Ectodermal cell (in vitro differentiated cells): Measurements from ENCODE around the gene GTF2F2.

Experiments used
- H3K27ac ChIP-seq: 2 replicates; pipeline ENCODE4 v1.7.0; 2013; ENCODE audit warnings: mild to moderate bottlenecking, low read depth, low read length; ENCODE audit not compliant: insufficient read depth, poor library complexity, severe bottlenecking
- H3K27me3 ChIP-seq: 2 replicates; pipeline ENCODE4 v1.7.0; 2013; ENCODE audit warnings: mild to moderate bottlenecking, low read length; ENCODE audit not compliant: insufficient read depth, control insufficient read depth, poor library complexity, severe bottlenecking
- H3K36me3 ChIP-seq: one replicate; pipeline ENCODE4 v1.7.0; 2013; ENCODE audit warnings: low read length; ENCODE audit not compliant: control insufficient read depth, insufficient read depth
- H3K4me1 ChIP-seq: one replicate; pipeline ENCODE4 v1.7.0; 2013; ENCODE audit warnings: low read length; ENCODE audit not compliant: control insufficient read depth, insufficient read depth
- H3K4me3 ChIP-seq: 2 replicates; pipeline ENCODE4 v1.7.0; 2013; ENCODE audit warnings: low read depth, low read length, control low read depth; ENCODE audit not compliant: insufficient read depth
- H3K9me3 ChIP-seq: 2 replicates; pipeline ENCODE4 v1.7.0; 2013; ENCODE audit warnings: mild to moderate bottlenecking, low read length, moderate library complexity; ENCODE audit not compliant: control insufficient read depth
- WGBS, 2 experiments: methylation state at CpG; one replicate each; pipeline ENCODE4 v1.1.7; 2013; ENCODE audit warnings: missing lambda C conversion rate in 2 of 2; 5-methylcytosine and 5-hydroxymethylcytosine counted together

The GTF2F2 gene

DNA sequence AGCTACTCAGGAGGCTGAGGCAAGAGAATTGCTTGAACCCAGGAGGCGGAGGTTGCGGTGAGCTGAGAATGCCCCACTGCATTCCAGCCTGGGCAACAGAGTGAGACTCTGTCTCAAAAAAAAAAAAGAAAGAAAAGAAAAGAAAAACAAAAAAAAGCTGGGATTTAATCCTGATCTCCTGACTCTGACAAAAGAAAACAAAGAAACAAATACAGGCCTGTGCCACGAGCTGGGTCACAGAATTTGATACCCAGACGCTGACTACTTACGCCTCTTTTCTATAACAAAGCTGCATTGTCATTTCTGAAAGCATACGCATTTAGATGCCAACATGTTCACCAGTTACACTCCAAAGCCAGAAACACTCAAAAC, 18.2 kb upstream of the GTF2F2 start:
- Histone ChIP-seq H3K36me3 (no peaks in the 10 kb centered on the region), H3K4me1 (peaks cover 19% of the 10 kb centered on the region), H3K27ac (peak overlapping the region; percentile 91), H3K4me3 (no peak overlapping the region), H3K9me3 (no peaks in the 10 kb centered on the region), H3K27me3 (no peaks in the 10 kb centered on the region)
- 63% methylated on average over 6 of the region's 6 CpGs for WGBS, 2 experiments

DNA sequence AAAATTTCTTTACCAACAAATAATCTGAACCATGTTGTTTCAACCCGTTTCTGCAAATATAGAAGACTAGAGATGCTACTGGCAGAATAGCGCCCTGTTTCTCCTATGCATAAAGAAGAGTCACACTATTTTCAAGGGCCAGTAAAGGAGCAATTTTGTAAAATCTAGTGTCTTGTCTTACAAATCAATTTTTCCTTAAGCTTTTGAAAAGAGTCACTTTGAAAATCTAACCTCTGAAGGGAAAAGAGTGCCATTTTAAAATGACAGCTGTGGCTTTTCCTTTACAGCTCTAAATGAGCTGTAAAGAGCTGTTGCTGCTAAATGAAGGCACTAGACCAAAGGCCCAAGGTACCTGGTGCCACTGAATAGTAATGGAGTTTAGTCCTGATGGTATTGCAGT, 16.9 kb upstream of the GTF2F2 start:
- H3K9me3 ChIP-seq, result no peaks in the 10 kb centered on the region
- no peak overlapping the region for H3K4me3 ChIP-seq
- H3K27ac ChIP-seq, result no peak overlapping the region
- no peaks in the 10 kb centered on the region for H3K36me3 ChIP-seq
- no peaks in the 10 kb centered on the region for H3K27me3 ChIP-seq
- 94% methylated on average over 2 of the region's 2 CpGs for WGBS, 2 experiments
- H3K4me1 ChIP-seq, result peaks cover 19% of the 10 kb centered on the region

DNA sequence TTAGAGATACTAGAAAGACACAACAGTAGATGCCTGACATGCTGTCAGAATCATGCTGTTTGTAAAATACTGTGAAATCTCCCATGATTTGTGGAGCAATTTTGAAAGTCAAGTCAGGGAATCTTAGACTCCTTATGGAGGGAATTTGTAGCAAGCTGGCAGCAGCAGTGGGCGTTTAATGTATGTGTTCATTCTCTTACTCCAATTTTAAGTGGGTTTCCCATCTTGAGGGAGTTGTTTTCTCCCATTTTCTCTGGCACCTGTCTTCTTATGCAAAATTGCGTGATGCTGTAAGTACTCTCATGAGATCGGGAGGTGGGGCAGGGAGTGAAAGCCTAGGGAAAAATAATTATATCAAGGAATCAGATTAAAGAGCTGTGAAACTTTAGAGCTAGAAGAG, 16.0 kb upstream of the GTF2F2 start:
- Histone ChIP-seq H3K9me3 (no peaks in the 10 kb centered on the region), H3K36me3 (no peaks in the 10 kb centered on the region), H3K4me1 (peaks cover 19% of the 10 kb centered on the region), H3K4me3 (no peak overlapping the region), H3K27me3 (no peaks in the 10 kb centered on the region), H3K27ac (no peak overlapping the region)
- 93 to 99% methylated on average over 3 of the region's 3 CpGs for WGBS, 2 experiments

DNA sequence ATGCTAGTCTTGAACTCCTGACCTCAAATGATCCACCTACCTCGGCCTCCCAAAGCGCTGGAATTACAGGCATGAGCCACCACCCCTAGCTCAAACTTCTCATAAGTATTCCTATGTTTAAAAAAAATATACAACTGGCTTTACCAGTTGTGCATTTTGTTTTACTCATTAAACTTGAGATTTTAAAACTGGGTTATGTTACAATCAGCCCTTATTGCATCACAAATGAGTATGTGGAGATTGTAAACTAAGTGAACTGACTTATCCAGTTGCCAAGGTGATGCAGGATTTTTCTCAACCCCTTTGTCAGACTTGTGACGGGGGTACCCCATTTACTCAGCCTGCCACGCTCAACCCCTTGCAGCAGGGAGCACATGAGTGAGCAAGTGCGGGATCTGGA, 14.4 kb upstream of the GTF2F2 start:
- WGBS, 2 experiments, result 95 to 97% methylated on average over 5 of the region's 5 CpGs
- Histone ChIP-seq H3K36me3 (no peaks in the 10 kb centered on the region), H3K27me3 (no peaks in the 10 kb centered on the region), H3K4me1 (peaks cover 19% of the 10 kb centered on the region), H3K4me3 (no peak overlapping the region), H3K9me3 (no peaks in the 10 kb centered on the region), H3K27ac (no peak overlapping the region)

DNA sequence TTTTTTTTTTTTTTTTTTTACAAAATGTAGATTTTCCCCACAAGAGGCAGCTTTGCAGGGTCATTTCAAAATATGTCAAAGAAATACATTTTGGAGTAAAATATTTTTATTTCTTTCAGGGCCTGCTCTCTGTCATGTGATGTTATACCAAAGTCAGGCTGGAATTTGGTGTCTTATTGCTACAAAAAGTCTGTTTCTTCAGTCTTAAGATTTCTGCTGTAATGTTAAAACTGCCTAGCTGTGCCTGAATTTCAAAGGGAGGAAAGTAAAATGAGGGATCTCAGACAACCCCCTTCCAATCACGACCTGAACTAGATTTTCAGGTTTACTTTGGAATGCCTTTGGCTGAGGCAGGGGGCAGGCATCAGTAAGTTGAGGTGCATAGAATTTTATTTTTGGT, 12.8 kb upstream of the GTF2F2 start:
- H3K9me3 ChIP-seq, result no peaks in the 10 kb centered on the region
- no peaks in the 10 kb centered on the region for H3K36me3 ChIP-seq
- 50 to 53% methylated on average over 1 of the region's 1 CpG for WGBS, 2 experiments
- no peak overlapping the region for H3K4me3 ChIP-seq
- H3K27me3 ChIP-seq, result no peaks in the 10 kb centered on the region
- H3K27ac ChIP-seq, result no peak overlapping the region
- peaks cover 6% of the 10 kb centered on the region for H3K4me1 ChIP-seq

DNA sequence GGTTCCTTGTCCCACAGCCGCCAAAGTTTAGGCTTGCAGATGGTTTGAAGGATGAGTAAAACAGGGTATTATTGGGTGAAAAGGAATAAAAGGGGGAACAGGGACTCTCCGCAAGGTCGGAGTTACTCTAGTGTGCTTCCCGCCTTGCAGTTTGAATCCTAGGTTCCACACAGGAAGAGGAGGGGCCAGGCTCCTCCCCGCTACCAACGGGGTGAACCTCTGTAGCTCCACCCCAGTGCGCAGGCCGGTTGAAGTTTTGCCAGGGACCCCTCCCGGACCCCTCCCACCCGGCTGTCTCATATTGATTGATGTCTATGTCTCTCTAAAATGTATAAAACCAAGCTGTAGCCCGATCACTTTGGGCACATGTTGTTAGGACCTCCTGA, 11.6 kb upstream of the GTF2F2 start:
- no peak overlapping the region for H3K27ac ChIP-seq
- no peaks in the 10 kb centered on the region for H3K4me1 ChIP-seq
- 86 to 87% methylated on average over 11 of the region's 11 CpGs for WGBS, 2 experiments
- no peaks in the 10 kb centered on the region for H3K27me3 ChIP-seq
- no peaks in the 10 kb centered on the region for H3K9me3 ChIP-seq
- no peaks in the 10 kb centered on the region for H3K36me3 ChIP-seq
- no peak overlapping the region for H3K4me3 ChIP-seq

DNA sequence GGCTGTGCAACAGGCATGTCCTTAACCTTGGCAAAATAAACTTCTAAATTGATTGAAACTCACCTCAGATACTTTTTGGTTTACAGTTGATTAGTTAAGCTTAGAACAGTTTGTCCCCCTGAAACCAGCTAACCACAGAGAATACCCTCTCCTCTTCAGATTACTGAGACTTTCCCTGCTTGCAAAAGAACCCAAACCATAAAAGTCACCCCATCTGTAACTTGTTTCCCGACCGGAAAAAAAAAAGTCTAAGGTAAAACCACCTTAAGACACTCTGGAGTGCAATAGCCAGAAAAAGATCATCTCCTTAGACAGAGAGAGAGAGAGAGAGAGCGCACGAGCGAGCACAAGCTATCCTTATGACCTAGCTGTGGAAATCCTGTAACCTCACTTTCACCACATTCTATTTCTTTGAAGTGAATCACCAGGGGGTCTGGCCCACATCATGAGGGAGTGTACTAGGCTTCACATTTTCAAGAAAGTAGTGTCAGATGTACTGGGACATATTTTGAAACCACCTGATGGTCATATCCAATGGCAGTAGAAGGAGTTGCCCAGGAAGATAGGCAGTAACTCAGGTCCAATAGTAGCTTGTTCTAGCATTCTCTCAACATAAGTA, 11.1 kb upstream of the GTF2F2 start:
- 87 to 90% methylated on average over 2 to 5 of the region's 5 CpGs for WGBS, 2 experiments
- Histone ChIP-seq H3K27me3 (no peaks in the 10 kb centered on the region), H3K36me3 (no peaks in the 10 kb centered on the region), H3K27ac (no peak overlapping the region), H3K9me3 (no peaks in the 10 kb centered on the region), H3K4me3 (no peak overlapping the region), H3K4me1 (no peaks in the 10 kb centered on the region)

DNA sequence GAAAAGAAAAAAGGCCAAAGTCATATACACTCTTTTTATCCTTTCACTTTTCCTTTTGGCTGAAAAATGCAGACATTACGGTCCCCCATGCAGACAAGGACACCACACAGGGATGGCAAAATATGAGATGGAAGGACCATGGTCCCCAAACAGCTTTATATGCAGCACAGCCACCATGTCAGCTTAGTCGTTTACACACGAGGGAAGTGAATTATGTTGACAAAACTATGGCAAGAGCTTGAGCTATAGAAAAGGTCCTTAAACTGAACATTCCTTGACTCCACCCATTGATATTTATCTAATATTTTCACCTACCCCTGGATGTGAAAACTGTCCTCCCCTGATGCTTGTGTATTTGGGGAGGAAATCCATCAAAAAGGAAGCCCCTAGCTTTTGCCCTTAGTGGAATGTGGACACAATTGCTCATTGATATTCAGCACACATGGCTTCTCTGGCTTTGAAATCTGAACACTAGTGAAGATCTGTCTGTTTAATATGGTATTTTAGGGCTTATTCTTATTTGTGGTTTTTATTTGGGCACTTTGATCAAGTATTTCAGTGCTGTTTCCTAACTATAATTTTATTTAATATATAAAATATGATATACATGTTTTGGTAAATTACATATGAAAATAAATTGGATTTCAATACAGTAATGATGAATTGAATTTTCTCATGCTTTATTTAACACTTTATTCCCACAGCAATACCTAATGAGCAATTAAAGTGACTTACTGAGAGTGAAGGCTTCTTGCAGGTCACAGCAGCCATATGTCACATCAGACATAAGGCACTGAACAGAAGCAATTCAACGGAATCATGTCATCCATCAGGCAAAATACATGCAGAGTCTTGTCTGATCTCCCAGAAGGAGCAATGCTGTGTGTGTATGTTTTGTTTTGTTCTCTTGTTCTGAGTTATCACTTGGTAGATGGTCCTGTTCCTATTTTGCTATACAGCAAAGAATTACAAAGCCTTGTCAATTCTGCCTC, 6.8 kb upstream of the GTF2F2 start:
- Histone ChIP-seq H3K4me3 (no peak overlapping the region), H3K9me3 (no peaks in the 10 kb centered on the region), H3K27me3 (no peaks in the 10 kb centered on the region), H3K27ac (no peak overlapping the region), H3K4me1 (no peaks in the 10 kb centered on the region), H3K36me3 (no peaks in the 10 kb centered on the region)
- WGBS, 2 experiments, result 89 to 95% methylated on average over 4 of the region's 4 CpGs

DNA sequence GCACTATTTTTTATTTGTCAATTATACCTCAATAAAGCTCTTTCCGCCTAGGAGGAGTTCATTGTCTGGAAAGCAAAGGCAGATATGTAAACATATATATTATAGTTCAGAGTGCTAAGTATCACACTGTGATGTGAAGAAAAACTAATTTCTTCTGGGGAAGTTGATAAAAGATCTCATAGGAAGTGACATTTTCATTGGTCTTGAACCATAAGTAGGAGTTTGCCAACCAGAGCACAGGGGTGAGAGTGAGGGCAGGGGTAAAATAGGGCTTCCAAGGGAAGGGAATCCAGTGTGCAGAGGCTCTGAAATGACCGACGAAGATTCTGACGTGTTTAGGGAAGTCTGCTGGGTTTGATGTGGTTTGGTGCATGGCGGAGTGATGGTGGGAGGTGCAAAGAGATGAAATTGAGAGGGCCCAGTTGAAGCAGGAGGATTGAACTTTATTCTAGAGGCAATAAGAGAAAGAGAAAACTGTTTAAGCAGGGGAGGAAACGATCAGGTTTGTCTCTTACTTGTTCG, 780 bp upstream of the GTF2F2 start:
- whole genome bisulfite sequencing, 2 experiments, result 20% methylated on average over 6 of the region's 7 CpGs
- H3K4me3 ChIP-seq, result peak overlapping the region; percentile 90
- H3K27ac ChIP-seq, result no peak overlapping the region
- H3K4me1 ChIP-seq, result peaks cover 5% of the 10 kb centered on the region
- H3K9me3 ChIP-seq, result no peaks in the 10 kb centered on the region
- no peaks in the 10 kb centered on the region for H3K27me3 ChIP-seq
- H3K36me3 ChIP-seq, result no peaks in the 10 kb centered on the region
